Measurements from ENCODE around the gene NOP14. TPM values are rescaled to one million over a fixed set of nuclear protein-coding genes. Genes with fewer than 3 reads are reported as not detected.

The NOP14 gene
- total and polyA plus RNA-seq, 11 donors: 11.4 to 26.0 (median 15.8) TPM

DNA sequence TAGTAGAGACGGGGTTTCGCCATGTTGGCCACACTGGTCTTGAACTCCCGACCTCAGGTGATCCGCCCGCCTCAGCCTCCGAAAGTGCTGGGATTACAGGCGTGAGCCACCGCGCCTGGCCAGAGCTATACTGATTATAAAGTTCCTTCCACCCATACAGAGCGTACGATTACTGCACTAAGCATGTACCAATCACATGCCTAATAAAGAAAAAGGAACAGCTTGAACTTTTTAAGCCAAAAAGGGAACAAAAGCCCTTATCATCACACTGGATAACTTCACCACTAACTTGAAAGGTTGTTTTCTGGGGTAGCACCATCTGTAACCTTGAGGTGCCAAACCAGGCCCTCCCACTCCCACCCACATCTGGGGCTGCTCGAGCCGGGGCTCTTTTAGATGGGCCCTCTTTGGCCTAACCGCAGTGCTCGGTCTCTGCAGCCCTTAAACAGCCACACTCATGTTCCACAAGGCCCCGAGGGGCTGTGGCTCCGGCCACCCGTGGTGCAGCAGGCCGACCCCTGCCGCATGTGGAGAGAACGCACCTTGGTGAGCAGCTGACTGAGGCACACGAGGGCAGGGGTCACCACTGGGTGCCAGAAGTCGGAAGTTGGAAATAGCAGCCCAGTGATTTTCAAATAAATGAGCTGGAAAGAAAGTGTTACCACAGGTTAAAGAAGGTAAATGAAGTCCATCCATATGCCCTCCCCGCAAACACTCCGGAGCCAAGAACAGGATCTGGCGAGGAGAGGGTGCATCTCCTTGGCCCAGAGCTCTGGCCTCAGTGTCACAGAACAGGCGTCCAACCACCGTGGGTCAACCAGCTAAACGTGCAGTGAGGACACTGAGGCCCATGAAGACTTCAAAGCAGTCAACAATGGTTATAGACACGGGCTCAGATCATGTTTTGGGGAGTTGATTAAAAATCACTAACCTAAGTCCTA, 18.4 kb downstream of the NOP14 start:
- WGBS, 4 donors: 85 to 92% (median 89%) methylated on average over 29 to 30 of the region's 30 CpGs
- Histone ChIP-seq H3K27ac (no peak overlapping the region), H3K27me3 (no peaks in the 10 kb centered on the region), H3K4me3 (no peak overlapping the region), H3K36me3 (peaks cover 2 to 98% (median 97%) of the 10 kb centered on the region in 9 donors), H3K9me3 (no peaks in the 10 kb centered on the region), H3K4me1 (peaks cover 0 to 12% (median 0%) of the 10 kb centered on the region in 12 donors)
- ATAC-seq: no peak
- DNase-seq: no peak
- no peak for TF ChIP-seq POLR2A (IDR thresholded peaks at IDR 0.05)
- TF ChIP-seq, protein P1, sequence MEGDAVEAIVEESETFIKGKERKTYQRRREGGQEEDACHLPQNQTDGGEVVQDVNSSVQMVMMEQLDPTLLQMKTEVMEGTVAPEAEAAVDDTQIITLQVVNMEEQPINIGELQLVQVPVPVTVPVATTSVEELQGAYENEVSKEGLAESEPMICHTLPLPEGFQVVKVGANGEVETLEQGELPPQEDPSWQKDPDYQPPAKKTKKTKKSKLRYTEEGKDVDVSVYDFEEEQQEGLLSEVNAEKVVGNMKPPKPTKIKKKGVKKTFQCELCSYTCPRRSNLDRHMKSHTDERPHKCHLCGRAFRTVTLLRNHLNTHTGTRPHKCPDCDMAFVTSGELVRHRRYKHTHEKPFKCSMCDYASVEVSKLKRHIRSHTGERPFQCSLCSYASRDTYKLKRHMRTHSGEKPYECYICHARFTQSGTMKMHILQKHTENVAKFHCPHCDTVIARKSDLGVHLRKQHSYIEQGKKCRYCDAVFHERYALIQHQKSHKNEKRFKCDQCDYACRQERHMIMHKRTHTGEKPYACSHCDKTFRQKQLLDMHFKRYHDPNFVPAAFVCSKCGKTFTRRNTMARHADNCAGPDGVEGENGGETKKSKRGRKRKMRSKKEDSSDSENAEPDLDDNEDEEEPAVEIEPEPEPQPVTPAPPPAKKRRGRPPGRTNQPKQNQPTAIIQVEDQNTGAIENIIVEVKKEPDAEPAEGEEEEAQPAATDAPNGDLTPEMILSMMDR (IDR thresholded peaks at IDR 0.05): no peak
- intact Hi-C loops (cut with DNase I): no loop called here

GRCh38 chr4:2944091-2944482, 19.1 kb downstream of the NOP14 start:
- DNase-seq: no peak
- no peaks in the 10 kb centered on the region for H3K27me3 ChIP-seq
- 88 to 91% (median 89%) methylated on average over 11 of the region's 11 CpGs for WGBS, 4 donors
- peaks cover 0 to 12% (median 0%) of the 10 kb centered on the region in 12 donors for H3K4me1 ChIP-seq
- ATAC-seq: no peak
- no peak overlapping the region for H3K4me3 ChIP-seq
- intact Hi-C loops (cut with DNase I): no loop called here
- H3K27ac ChIP-seq: no peak overlapping the region
- peaks cover 2 to 98% (median 97%) of the 10 kb centered on the region in 9 donors for H3K36me3 ChIP-seq
- H3K9me3 ChIP-seq: no peaks in the 10 kb centered on the region
- TF ChIP-seq, protein P1 (IDR thresholded peaks at IDR 0.05): no peak
- no peak for TF ChIP-seq POLR2A (IDR thresholded peaks at IDR 0.05)

GRCh38 chr4:2943364-2944090, 19.7 kb downstream of the NOP14 start:
- Histone ChIP-seq H3K4me3 (no peak overlapping the region), H3K9me3 (no peaks in the 10 kb centered on the region), H3K27ac (no peak overlapping the region), H3K27me3 (no peaks in the 10 kb centered on the region), H3K4me1 (peaks cover 0 to 12% (median 0%) of the 10 kb centered on the region in 12 donors), H3K36me3 (peaks cover 2 to 98% (median 97%) of the 10 kb centered on the region in 9 donors)
- TF ChIP-seq, protein P1 (IDR thresholded peaks at IDR 0.05): no peak
- TF ChIP-seq POLR2A (IDR thresholded peaks at IDR 0.05): no peak
- intact Hi-C loops (cut with DNase I): no loop called here
- WGBS, 4 donors: 95 to 97% (median 96%) methylated on average over 20 of the region's 20 CpGs
- ATAC-seq (no peak), DNase-seq (no peak)

Measured in heart left ventricle (tissue), 16 donors.